Skeletal muscle cell (primary cell): ENCODE data around the gene TMEM212.
A peak's percentile ranks its signal among the peaks of the same experiment; 100 is the strongest.

Source experiments
- DNase-seq: peaks from one replicate; pipeline ENCODE4 v3.0.0-alpha.2; 2010; ENCODE audit warnings: low read depth
- H3K4me3 ChIP-seq: 2 replicates; pipeline ENCODE4 v1.5.1; 2011; ENCODE audit warnings: low read depth, mild to moderate bottlenecking, control low read depth, low read length, moderate library complexity

The TMEM212 gene

DNA sequence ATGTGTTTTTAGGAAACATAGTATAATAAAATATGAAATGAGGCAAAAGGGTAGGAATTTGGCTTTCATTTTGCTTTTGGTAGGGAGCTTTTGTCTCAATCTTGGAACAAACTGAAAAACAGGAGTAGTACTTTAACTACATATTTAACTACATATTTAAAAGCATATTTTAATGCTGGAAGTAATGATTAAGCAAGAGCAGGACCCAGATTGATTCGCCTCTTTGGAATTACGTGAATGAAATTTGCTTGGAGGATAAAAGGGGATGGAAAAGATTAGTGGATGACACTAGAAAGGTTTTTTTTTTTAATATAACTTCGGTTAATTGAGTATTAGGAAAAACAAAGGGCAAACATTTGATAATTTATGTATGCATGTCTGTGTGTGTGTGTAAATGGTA is 11.2 kb upstream of the TMEM212 start:
- no peak for DNase-seq
- no peak overlapping the region for H3K4me3 ChIP-seq

DNA sequence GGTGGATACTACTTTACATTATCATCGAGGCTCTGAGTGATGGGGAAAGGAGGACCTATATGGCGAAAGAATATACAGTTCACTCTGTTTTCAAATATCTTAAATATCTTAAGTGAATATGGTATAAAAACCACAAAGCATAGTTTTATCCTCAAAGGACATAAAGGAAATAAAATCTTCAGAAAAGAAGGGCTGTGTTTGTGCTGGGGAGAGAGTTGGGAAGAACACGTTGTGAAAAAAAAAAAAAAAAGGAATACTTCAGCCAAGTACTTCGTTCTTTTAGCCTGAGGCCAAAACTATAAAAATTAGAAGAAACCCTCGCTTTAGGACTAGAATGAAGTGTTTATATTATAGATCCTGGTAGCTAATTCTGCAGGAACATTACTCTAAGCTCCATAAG is 10.2 kb upstream of the TMEM212 start:
- DNase-seq: no peak
- no peak overlapping the region for H3K4me3 ChIP-seq

DNA sequence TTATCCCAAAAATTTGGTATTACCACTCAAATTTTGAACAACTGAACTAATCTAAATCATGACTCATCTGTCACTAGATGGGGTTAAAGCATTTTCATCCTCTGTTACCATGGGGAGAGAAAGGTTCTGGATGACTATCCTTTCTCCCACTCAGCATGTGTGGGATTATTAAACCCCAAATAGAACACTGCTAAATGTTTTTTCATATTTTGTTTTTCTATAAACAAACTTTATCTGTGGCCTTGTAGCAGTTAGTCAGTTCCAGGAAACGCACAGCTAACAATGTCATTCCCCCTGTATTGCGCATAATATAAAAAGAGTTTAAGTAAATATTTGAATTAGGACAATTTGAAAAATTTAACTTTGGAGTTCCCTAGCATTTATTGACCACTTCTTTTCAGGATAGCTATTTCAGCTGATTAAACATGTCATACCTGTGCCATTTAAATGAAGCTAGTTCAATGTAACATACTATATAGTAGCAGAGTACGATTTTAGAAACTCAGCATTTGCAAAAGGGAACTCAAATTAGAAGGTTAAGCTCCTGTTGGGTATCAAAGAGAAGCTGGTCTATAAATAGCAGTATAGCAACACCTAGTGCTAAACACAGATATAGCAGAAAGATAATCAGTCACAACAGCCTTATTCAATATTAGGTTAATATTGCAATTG is 9.2 kb upstream of the TMEM212 start:
- no peak for DNase-seq
- no peak overlapping the region for H3K4me3 ChIP-seq

GRCh38 chr3:171834461-171834801 is 8.7 kb upstream of the TMEM212 start:
- DNase-seq: no peak
- no peak overlapping the region for H3K4me3 ChIP-seq

GRCh38 chr3:171835116-171835515 is 8.0 kb upstream of the TMEM212 start:
- no peak for DNase-seq
- H3K4me3 ChIP-seq: no peak overlapping the region

- H3K4me3 ChIP-seq: no peak overlapping the region
- DNase-seq: no peak
Measured at GRCh38 chr3:171835613-171836012, 7.5 kb upstream of the TMEM212 start.

DNA sequence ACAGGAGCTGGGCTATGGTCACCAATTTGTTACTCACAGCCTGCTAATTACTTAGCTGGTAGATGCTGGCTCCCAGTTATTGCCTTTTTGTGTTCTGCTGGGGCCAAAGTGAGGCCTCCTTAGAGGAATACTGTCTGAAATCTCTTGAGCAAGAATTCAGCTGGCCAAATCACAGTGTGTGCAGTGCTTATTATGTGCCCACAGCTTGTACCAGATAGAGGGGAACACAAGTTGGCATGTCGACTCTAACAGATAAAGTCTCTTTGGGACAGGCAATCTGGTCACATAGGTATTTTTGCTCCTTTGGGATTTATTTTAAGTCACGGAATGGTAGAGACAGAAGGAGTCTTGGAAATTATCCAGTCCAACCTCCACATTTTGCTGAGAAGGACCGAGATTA is 6.3 kb upstream of the TMEM212 start:
- DNase-seq: no peak
- H3K4me3 ChIP-seq: no peak overlapping the region

DNA sequence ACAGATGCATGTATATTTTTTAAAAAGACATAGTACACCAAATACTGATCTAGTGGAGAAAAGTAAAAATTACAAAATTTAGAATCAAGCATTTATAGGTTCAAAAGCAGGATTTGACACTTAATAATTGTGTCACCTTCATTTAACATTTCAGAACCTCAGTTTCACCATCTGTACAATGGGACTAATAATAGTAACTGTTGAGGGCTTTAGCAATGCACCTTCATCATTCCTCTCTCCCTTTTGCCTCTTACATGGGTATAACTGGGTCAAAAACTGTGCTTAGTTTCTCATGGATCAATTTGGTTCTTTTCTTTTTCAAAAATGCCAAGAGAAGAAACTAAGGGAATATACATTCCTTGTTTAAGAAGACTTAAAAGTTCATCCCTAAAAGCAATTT is 5.5 kb upstream of the TMEM212 start:
- DNase-seq: no peak
- no peak overlapping the region for H3K4me3 ChIP-seq

GRCh38 chr3:171838218-171838720 is 4.9 kb upstream of the TMEM212 start:
- DNase-seq: peak; percentile 79
- H3K4me3 ChIP-seq: peak overlapping the region; percentile 18

- DNase-seq: no peak
Measured at GRCh38 chr3:171839270-171839669, 3.9 kb upstream of the TMEM212 start.

DNA sequence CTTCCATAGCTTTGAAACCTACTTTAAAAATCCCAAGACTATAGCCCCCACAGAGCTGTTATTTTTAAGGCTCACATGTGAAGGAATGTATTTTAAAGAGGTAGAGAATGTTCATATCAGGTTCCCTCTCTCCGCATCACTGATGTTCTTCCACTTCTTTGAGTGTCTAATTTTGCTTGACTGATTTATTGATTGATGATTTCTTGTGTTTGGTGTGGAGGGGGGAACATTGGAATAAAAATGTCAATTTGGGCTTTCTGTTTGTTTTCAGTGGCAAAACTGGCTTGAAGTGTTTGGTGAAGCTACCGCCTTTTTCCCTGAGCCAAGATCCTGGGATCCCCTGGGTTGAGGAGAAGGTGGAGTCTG is 2.7 kb upstream of the TMEM212 start:
- H3K4me3 ChIP-seq: no peak overlapping the region
- DNase-seq: no peak

More at GRCh38 chr3:171839270-171839669, 3.9 kb upstream of the TMEM212 start:
- H3K4me3 ChIP-seq: no peak overlapping the region

DNA sequence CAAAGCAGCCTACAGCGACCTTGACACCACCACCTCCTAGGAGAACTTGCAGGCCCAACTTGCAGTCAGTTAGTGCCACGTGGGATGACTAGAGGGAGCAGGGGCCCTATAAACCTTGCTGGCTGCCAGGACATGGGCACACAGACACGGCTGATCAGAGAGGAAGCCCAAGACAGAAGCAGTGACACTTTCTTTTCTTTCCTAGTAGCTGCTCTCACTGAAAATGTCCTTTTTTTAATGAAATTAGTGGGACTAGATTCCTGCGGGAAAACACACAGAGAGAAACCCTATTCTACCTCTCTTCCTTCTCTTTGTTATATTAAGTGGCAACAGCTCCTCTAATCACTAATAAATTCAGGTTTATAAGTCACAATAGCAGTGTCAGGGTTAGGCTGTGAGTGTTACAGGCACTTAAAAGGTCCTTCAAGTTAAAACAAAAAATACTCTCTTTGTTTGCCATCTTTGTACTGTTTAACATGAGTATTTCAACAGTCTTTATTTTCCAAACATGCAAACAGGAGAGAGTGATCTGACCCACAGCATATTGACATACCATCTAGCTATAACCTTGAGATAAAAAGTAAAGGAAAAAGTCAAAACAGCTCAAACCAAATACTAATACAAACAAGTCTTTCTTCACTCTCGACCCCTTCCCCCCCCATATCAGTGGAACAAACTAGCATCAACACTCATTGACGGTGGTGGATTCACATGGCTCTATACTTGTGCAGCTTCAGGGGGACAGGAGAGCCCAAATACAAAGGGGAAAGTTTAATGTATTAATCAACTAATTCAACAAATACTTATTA is 2.1 kb upstream of the TMEM212 start:
- H3K4me3 ChIP-seq: no peak overlapping the region
- DNase-seq: no peak

- no peak for DNase-seq
- H3K4me3 ChIP-seq: no peak overlapping the region
Measured at GRCh38 chr3:171841620-171842000, 1.5 kb upstream of the TMEM212 start.

- no peak for DNase-seq
- H3K4me3 ChIP-seq: no peak overlapping the region
Measured at GRCh38 chr3:171844873-171845272, 1.7 kb downstream of the TMEM212 start.

- no peak overlapping the region for H3K4me3 ChIP-seq
- no peak for DNase-seq
Measured at GRCh38 chr3:171845481-171846284, 2.5 kb downstream of the TMEM212 start.

GRCh38 chr3:171846597-171846996 is 3.4 kb downstream of the TMEM212 start:
- peak; percentile 60 for DNase-seq
- no peak overlapping the region for H3K4me3 ChIP-seq

DNA sequence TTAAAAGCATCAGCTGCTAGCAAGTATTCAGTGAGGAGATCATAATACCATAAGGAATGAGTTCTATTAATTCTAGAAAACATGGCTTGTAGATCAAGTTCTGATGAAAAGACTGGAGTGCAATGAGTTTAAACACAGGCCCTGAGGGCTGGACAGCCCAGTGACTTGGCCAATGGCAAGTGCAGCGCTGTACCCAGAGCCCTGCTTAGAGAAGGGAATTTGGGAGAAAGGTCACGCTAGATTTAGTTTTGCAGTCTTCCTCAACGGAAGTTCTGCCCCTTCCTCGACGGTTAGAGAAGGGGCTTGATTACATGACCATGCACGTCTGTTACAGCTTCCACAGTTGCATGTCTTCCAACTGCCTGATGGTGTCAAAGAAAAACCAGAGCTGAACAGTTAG is 4.0 kb downstream of the TMEM212 start:
- H3K4me3 ChIP-seq: no peak overlapping the region
- DNase-seq: no peak

- DNase-seq: no peak
- H3K4me3 ChIP-seq: no peak overlapping the region
Measured at GRCh38 chr3:171847595-171848259, 4.6 kb downstream of the TMEM212 start.

- no peak for DNase-seq
- no peak overlapping the region for H3K4me3 ChIP-seq
Measured at GRCh38 chr3:171849617-171850319, 6.6 kb downstream of the TMEM212 start.
